Activated CD8-positive, alpha-beta memory T cell treated with anti-CD3 and anti-CD28 coated beads, Interleukin-2, amount 50 U/mL, for 1 hour (primary cell): ENCODE measurements around the gene PPP1R1A.
A peak's percentile ranks its signal among the peaks of the same experiment; 100 is the strongest.

Experiments
- DNase-seq: peaks from one replicate; pipeline ENCODE4 v3.0.0-alpha.2; 2020; ENCODE audit errors: extremely low read depth

PPP1R1A gene

DNA sequence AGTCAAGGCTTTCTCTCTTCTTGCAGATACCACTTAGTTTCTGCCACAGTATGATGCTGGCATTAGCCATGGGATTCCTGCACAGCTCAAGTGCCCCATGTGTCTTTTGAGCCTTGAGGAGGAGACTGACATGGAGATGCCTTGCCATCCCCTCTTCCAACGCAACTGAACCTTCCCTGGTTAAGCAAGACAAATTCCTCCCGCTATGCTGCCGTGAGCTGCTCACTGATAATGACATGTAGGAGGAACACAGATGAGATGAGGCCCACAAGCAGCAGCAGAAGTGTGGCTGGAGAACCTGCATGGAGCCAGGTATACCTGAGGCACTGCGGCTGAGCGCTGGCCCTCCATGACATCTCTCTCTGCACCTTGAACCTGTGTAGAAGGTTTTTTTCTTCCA lies 15.4 kb upstream of the PPP1R1A start:
- DNase-seq, result no peak

GRCh38 chr12:54603173-54603814 lies 14.8 kb upstream of the PPP1R1A start:
- peak; percentile 12 for DNase-seq

DNA sequence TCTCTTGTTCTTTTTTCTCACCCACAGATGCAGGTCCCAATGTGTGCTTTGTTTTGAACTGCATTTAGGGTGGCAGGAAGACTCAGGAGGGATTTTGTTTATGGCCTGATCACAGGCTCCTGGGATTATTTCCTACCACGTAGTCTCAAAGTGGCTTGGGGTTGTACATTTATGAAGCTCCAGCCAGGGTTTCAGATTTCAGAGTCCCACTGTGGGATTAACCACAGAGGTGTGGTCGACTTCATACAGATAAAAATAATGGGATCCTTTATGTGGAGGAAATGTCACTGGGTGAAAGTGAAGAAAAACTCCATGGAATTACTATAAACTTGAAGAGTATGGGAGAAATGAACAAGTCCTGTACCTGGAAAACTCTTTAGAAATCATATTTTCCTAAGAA lies 14.2 kb upstream of the PPP1R1A start:
- no peak for DNase-seq

DNA sequence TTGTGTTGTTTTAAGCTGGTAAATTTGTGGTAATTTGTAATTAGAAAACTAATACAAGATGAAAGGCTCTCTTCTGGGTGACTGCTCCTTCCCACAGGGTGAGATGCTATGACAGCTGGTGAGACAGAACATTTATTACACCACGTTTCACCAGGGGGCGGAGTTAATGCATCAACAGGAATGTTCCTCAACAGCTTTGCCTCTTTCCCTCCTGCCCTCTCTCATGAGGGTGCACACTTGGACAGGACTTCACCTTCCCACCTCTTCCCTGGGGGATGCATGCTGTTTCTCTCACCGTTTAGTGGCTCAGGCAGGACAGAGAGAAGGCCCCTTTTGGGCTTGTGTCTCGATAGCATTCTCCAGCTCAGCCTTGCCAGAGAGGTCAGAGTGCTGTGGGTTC lies 13.4 kb upstream of the PPP1R1A start:
- no peak for DNase-seq

- no peak for DNase-seq
These were observed 10.5 kb upstream of the PPP1R1A start for GRCh38 chr12:54598970-54599369.

DNA sequence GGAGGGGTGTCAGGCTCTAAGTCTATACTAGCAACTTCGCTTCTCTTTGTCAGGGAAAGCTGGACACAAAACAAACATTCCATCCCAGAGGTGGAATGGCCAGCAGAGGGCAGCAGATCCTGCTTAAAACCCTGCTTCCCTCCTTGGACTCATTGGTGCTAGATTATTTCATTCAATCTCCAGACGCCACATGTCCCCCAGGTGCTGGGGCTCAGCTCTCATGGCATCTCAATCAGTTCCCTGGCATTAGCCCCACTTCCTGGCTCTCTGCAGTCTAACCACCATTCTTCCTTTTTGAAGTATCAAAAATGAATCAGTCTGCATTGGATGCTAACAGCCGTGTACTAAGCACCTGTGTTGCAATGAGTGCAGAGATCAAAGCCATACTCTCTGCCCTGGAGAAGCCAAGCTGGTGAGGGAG lies 8.1 kb upstream of the PPP1R1A start:
- DNase-seq, result no peak

- no peak for DNase-seq
These were observed 7.0 kb upstream of the PPP1R1A start for GRCh38 chr12:54595471-54595870.

GRCh38 chr12:54593725-54594124 lies 5.3 kb upstream of the PPP1R1A start:
- DNase-seq, result no peak

GRCh38 chr12:54593135-54593534 lies 4.7 kb upstream of the PPP1R1A start:
- no peak for DNase-seq

GRCh38 chr12:54592316-54592715 lies 3.9 kb upstream of the PPP1R1A start:
- DNase-seq, result no peak

GRCh38 chr12:54590978-54591591 lies 2.6 kb upstream of the PPP1R1A start:
- DNase-seq, result no peak

DNA sequence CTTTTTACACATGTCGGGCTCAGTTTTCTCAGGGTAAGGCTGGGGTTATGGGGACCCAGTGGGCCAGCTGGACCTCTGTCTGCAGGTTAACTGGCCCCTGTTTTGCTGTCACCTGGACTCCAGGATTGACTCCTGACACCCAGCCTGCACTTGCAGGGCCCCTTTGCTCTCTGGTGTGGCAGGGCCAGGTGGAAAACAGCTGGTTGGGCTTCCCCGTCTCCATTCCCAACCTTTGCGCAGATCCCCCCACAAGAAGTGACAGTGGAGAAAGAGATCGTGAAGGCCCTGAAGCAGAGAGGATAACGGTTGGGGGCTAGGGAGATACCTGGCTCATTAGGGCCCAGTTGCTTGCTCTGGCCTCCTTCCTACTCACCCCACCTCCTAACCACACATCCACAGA lies 1.5 kb upstream of the PPP1R1A start:
- no peak for DNase-seq

GRCh38 chr12:54588890-54589267 lies 420 bp upstream of the PPP1R1A start:
- no peak for DNase-seq

- no peak for DNase-seq
These were observed 1.1 kb downstream of the PPP1R1A start for GRCh38 chr12:54587315-54587873.

DNA sequence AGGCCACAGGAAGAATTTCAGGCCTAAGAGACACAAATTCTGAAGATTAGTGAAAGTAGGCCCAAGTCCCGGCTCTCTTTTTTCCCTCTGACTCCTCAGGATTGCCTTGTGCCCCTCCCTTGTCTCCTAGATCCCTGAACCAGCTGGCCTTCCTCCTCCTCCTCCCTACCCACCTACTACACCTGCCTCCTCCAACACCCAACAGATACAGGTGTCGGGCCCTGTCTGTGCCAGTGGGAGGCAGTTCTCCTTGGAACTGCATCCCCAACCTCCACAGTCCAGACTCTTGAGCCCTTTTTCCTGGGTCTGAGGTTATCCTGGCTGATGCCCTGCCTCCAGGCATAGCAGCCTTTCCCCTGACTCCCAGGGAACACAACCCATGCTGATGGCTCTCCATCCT lies 1.8 kb downstream of the PPP1R1A start:
- DNase-seq, result no peak

GRCh38 chr12:54585243-54585642 lies 3.2 kb downstream of the PPP1R1A start:
- no peak for DNase-seq

DNA sequence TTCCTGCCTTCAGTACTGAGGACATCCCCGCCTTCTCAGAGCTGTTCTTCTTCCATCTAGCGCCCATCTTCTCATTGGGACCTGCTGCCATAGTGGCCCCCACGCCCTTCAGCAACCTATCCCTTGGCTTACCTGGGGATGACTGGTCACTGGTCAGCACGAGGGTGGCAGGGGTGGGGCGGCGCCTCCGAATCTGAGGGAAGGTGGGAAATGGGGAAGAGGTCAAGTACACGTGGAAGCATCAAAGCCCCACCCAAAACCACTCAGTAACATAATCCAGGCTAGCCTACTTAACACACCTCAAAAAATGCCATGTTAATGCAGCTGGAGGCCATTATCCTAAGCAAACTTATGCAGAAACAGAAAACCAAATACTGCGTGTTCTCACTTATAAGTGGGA lies 4.3 kb downstream of the PPP1R1A start:
- DNase-seq, result no peak

- no peak for DNase-seq
These were observed 4.7 kb downstream of the PPP1R1A start for GRCh38 chr12:54583726-54584125.

- DNase-seq, result no peak
These were observed 7.0 kb downstream of the PPP1R1A start for GRCh38 chr12:54581412-54581811.

- no peak for DNase-seq
These were observed 8.6 kb downstream of the PPP1R1A start for GRCh38 chr12:54579696-54580333.

- no peak for DNase-seq
These were observed 9.2 kb downstream of the PPP1R1A start for GRCh38 chr12:54579258-54579657.

GRCh38 chr12:54578778-54579177 lies 9.7 kb downstream of the PPP1R1A start:
- no peak for DNase-seq

GRCh38 chr12:54572881-54573280 lies 15.6 kb downstream of the PPP1R1A start:
- DNase-seq, result no peak
